Spleen (tissue), 11 donors: ENCODE data around the gene TRMT1. TPM values are rescaled to one million over a fixed set of nuclear protein-coding genes. Genes with fewer than 3 reads are reported as not detected.

Source experiments
- DNase-seq: peaks from one replicate; pipeline ENCODE4 v3.0.0-alpha.2; 2020
- H3K27ac ChIP-seq, 8 donors: fragments of 200-600 bp; sonication (generic) in 7 of 8; 1 replicate in 4 of 8; 2 replicates in 4 of 8; pipeline versions ENCODE4 v1.5.0 to v1.8.0; 2016 to 2021; ENCODE audit warnings: inconsistent platforms in 4 of 8, mild to moderate bottlenecking in 4 of 8, moderate library complexity in 1 of 8
- H3K27me3 ChIP-seq, 7 donors: fragments of 200-600 bp; sonication (generic) in 6 of 7; replicated peaks in 1 of 7; 1 replicate in 4 of 7; 2 replicates in 3 of 7; pipeline versions ENCODE4 v1.5.0 to v1.8.0; 2016 to 2021; ENCODE audit warnings: inconsistent platforms in 3 of 7, mild to moderate bottlenecking in 1 of 7
- H3K36me3 ChIP-seq, 6 donors: fragments of 200-600 bp; sonication (generic) in 5 of 6; 1 replicate in 4 of 6; 2 replicates in 2 of 6; pipeline versions ENCODE4 v1.5.0 to v1.8.0; 2016 to 2021; ENCODE audit warnings: inconsistent platforms in 2 of 6
- H3K4me1 ChIP-seq, 6 donors: fragments of 200-600 bp; sonication (generic) in 5 of 6; 1 replicate in 3 of 6; 2 replicates in 3 of 6; pipeline versions ENCODE4 v1.5.0 to v1.8.0; 2016 to 2021; ENCODE audit warnings: inconsistent platforms in 3 of 6
- H3K4me3 ChIP-seq, 8 donors: fragments of 200-600 bp; sonication (generic) in 7 of 8; 1 replicate in 4 of 8; 2 replicates in 4 of 8; pipeline versions ENCODE4 v1.5.0 to v1.8.0; 2016 to 2021; ENCODE audit warnings: inconsistent platforms in 4 of 8, mild to moderate bottlenecking in 4 of 8, moderate library complexity in 2 of 8
- H3K9me3 ChIP-seq, 8 donors: fragments of 200-600 bp; sonication (generic) in 7 of 8; 1 replicate in 4 of 8; 2 replicates in 4 of 8; pipeline versions ENCODE4 v1.5.0 to v1.8.0; 2016 to 2021; ENCODE audit warnings: inconsistent platforms in 4 of 8
- POLR2A ChIP-seq, 3 donors: fragments of 450-650 bp; IDR thresholded peaks; one replicate each; pipeline ENCODE4 v1.5.1; 2017; ENCODE audit warnings: antibody characterized with exemption in 3 of 3, mild to moderate bottlenecking in 1 of 3
- POLR2AphosphoS5 ChIP-seq, 3 donors: sonication (generic); formaldehyde crosslinking; IDR thresholded peaks; one replicate each; pipeline ENCODE4 v1.5.1; 2017; ENCODE audit warnings: antibody characterized with exemption in 3 of 3
- WGBS, 5 donors: extraction: QIAGEN DNeasy Blood & Tissue Kit in 3 of 5; methylation state at CpG; one replicate each; pipeline versions ENCODE4 v1.1.5 to v1.1.7; 2013 to 2018; 5-methylcytosine and 5-hydroxymethylcytosine counted together
- intact Hi-C: fragments of 100-400 bp; cut with DNase I; formaldehyde crosslinking; loops from one replicate; pipeline ENCODE4 v1.15.0; 2023; ENCODE audit warnings: low total_unique reads
- polyA plus RNA-seq, 3 donors: library from polyadenylated mRNA; stranded (reverse); fragments of 200-250 nt; gene quantifications; one replicate each; pipeline ENCODE4 v1.2.1, GENCODE V29; 2013
- total RNA-seq, 7 donors: library from RNA; depleted of rRNA in 3 of 7; stranded (reverse); fragments of >200 nt in 3 of 7; fragmentation: NEBNext Ultra II Directional in 4 of 7; extraction: Animal tissue kit (Norgen Biotek cat#: 25700) in 4 of 7; gene quantifications; one replicate each; pipeline versions ENCODE4 v1.1.0 to v1.2.1, GENCODE V29; 2016 to 2021
- TF ChIP-seq, protein P1 (sequence below), 11 experiments: fragments of 200-600 bp in 7 of 11; fragments of 450-650 bp in 4 of 11; sonication (generic) in 4 of 11; IDR thresholded peaks in 8 of 11; conservative IDR thresholded peaks in 3 of 11; 1 replicate in 7 of 11; 2 replicates in 4 of 11; pipeline versions ENCODE4 v1.4.0 to v1.8.0; 2016 to 2021; ENCODE audit warnings: antibody characterized with exemption in 11 of 11, inconsistent platforms in 4 of 11, mild to moderate bottlenecking in 1 of 11
- donor health status: healthy with polysubstance abuse.
- donor health status: DM: no; HTN: no; CAD: no; lungs with moderate emphysema.
- donor health status: DM: no; HTN: no; CAD: no.
- donor health status: Bipolar disorder and iron deficiency.
- donor health status: healthy.
- donor health status: DM: no; HTN: no; CAD: no.
- donor health status: DM: yes; HTN: yes; CAD: no.

Gene TRMT1
- total and polyA plus RNA-seq, 10 donors: 27.7 to 109 (median 47.3) TPM

DNA sequence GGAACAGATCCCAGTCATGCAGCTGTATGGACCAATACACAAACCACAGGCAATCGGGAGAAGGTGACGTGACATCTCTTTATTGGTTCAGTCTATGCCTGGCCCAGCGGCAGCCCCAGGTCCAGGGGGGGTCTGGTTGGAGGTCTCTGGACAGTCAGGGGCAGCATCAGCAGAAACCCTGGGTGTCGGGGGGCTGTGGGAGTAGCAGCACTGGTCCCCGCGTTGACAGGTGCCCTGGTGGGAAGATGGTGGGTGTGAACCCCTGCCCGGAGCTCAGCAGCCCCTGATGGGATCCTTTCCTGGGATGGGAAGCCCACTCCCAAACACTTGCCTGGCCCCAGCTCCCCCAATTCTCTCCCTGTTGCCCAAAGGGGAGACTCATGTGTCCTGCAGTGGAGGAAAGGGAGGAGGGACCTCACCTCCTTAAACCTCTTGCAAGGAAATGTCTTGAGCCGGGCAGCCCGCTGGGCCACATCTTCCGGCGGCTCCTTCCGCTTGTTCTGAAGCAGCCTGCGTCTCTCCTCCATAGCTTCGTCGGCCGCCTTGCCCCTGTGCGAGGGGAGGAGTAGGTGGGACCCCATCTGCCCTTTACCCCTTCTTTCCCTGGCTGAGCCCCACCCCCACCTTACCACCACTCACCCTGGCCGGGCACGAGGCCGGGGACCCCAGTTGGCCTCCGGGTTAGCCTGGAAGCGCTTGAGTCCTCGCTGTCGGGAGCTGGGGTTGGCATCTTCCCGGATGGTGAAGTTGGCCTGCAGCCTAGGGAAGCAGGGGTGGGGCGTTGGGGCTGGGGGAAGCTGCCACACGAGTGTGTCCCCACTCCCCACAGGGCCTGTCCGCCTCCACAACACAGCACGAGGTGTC is 11.5 kb downstream of the TRMT1 start:
- H3K9me3 ChIP-seq: no peaks in the 10 kb centered on the region
- peak; percentile 92 for DNase-seq
- WGBS, 5 donors: 21 to 48% (median 25%) methylated on average over 20 to 29 of the region's 29 CpGs
- no peaks in the 10 kb centered on the region for H3K27me3 ChIP-seq
- peak overlapping the region; percentile 74 to 99 (median 97) for H3K27ac ChIP-seq
- H3K36me3 ChIP-seq: peaks cover 0 to 45% (median 19%) of the 10 kb centered on the region in 6 donors
- TF ChIP-seq, protein P1, sequence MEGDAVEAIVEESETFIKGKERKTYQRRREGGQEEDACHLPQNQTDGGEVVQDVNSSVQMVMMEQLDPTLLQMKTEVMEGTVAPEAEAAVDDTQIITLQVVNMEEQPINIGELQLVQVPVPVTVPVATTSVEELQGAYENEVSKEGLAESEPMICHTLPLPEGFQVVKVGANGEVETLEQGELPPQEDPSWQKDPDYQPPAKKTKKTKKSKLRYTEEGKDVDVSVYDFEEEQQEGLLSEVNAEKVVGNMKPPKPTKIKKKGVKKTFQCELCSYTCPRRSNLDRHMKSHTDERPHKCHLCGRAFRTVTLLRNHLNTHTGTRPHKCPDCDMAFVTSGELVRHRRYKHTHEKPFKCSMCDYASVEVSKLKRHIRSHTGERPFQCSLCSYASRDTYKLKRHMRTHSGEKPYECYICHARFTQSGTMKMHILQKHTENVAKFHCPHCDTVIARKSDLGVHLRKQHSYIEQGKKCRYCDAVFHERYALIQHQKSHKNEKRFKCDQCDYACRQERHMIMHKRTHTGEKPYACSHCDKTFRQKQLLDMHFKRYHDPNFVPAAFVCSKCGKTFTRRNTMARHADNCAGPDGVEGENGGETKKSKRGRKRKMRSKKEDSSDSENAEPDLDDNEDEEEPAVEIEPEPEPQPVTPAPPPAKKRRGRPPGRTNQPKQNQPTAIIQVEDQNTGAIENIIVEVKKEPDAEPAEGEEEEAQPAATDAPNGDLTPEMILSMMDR (IDR thresholded peaks at IDR 0.05 in 8 of 11, conservative IDR thresholded peaks at IDR 0.05 in 3 of 11): peak in 7 of 11 experiments; percentile 2 to 62 (median 28)
- TF ChIP-seq POLR2A (IDR thresholded peaks at IDR 0.05) (no peak), POLR2AphosphoS5 (IDR thresholded peaks at IDR 0.05) (peak; percentile 36 to 55 (median 39))
- intact Hi-C loops: loop anchor here (5.0 kb wide), 1 partner anchor 47 kb away; the partner anchor contains the start of genes IER2 and STX10
- peak overlapping the region; percentile 33 to 88 (median 56) for H3K4me3 ChIP-seq
- H3K4me1 ChIP-seq: peaks cover 19 to 75% (median 65%) of the 10 kb centered on the region in 6 donors

DNA sequence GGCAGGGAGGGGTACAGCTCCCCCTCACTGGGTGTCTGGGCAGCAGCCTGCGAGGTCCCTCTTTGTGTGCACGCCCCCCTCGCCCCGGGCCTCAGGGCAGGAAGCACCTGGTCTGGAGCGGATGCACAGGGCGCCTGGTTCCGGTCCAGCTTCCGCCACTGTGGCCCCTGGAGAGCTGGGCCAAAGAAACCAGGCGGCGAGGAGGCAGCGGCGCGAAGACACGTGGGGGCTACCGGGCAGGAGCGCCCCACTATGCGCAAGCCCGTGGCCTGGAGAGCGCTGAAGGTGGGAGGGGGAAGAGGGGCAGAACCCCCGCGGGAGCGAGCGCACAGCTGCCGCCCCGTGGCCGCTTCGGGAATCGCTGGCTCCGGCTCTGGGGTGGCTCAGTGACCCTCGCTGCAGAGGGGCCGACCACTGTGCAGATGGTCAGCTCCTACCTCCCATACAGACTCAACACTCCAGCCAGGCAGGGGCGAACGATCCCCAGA is 12.1 kb downstream of the TRMT1 start:
- TF ChIP-seq POLR2A (IDR thresholded peaks at IDR 0.05) (no peak), POLR2AphosphoS5 (IDR thresholded peaks at IDR 0.05) (peak; percentile 99 to 100 (median 99))
- TF ChIP-seq, protein P1 (IDR thresholded peaks at IDR 0.05 in 8 of 11, conservative IDR thresholded peaks at IDR 0.05 in 3 of 11): peak; percentile 80 to 97 (median 92)
- DNase-seq: peak; percentile 98
- intact Hi-C loops: loop anchor here (5.0 kb wide), 1 partner anchor 48 kb away; the partner anchor contains the start of genes IER2 and STX10
- Histone ChIP-seq H3K4me3 (peak overlapping the region; percentile 33 to 88 (median 56)), H3K27ac (peak overlapping the region; percentile 74 to 99 (median 97)), H3K27me3 (no peaks in the 10 kb centered on the region), H3K4me1 (peaks cover 25 to 82% (median 72%) of the 10 kb centered on the region in 6 donors), H3K36me3 (peaks cover 0 to 44% (median 13%) of the 10 kb centered on the region in 6 donors), H3K9me3 (no peaks in the 10 kb centered on the region)
- WGBS, 5 donors: 5 to 13% (median 10%) methylated on average over 26 to 33 of the region's 33 CpGs

DNA sequence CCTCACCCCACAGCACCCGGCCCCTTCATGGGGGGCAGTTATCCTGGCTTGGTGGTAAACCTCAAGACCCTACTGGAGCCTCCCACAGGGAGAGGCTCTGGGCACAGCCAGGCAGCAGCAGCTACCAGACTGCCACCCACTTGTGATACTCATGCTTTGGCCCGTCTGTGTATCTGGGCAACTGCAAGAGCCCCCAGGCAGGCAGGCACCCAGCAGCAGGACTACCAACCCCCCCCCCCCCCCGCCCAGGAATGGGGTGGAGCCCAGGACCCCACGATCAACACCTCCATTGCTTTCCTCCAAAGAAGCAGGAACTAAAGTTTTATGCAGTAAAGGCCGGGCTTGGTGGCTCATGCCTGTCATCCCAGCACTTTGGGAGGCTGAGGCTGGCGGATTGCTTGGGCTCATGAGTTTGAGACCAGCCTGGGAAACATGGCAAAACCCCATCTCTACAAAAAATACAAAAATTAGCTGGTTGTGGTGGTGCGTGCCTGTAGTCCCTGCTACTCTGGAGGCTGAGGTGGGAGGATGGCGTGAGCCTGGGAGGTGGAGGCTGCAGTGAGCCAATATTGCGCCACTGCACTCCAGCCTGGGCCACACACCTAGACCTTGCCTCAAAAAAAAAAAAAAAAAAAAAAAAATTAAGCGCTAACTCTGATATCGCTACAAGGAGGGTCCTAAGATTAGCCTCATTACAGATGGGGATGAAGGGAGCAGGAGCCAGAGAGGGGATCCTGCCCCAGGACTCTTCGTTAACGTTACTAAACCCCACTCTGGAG is 12.8 kb downstream of the TRMT1 start:
- H3K9me3 ChIP-seq: no peaks in the 10 kb centered on the region
- peak overlapping the region; percentile 74 to 99 (median 97) for H3K27ac ChIP-seq
- peaks cover 0 to 43% (median 7%) of the 10 kb centered on the region in 6 donors for H3K36me3 ChIP-seq
- H3K4me3 ChIP-seq: peak overlapping the region; percentile 33 to 88 (median 70)
- intact Hi-C loops: loop anchor here (5.0 kb wide), 1 partner anchor 49 kb away; the partner anchor contains the start of genes IER2 and STX10
- peak; percentile 85 for DNase-seq
- H3K27me3 ChIP-seq: peaks cover 0 to 4% (median 0%) of the 10 kb centered on the region in 7 donors
- no peak for TF ChIP-seq POLR2A (IDR thresholded peaks at IDR 0.05)
- TF ChIP-seq, protein P1 (IDR thresholded peaks at IDR 0.05 in 8 of 11, conservative IDR thresholded peaks at IDR 0.05 in 3 of 11): no peak
- TF ChIP-seq POLR2AphosphoS5 (IDR thresholded peaks at IDR 0.05): no peak
- H3K4me1 ChIP-seq: peaks cover 28 to 88% (median 78%) of the 10 kb centered on the region in 6 donors
- WGBS, 5 donors: 13 to 42% (median 25%) methylated on average over 11 to 13 of the region's 13 CpGs
